Mammary epithelial cell (primary cell): ENCODE data around the gene ECD.

Source experiments
- EZH2 ChIP-seq: IDR thresholded peaks from 2 replicates; pipeline ENCODE4 v1.6.1; 2012; ENCODE audit warnings: low read length, inconsistent platforms, borderline replicate concordance
- TF ChIP-seq, protein P1 (sequence below), 2 donors: IDR thresholded peaks in 1 of 2; conservative IDR thresholded peaks in 1 of 2; 2 replicates each; pipeline ENCODE4 v1.5.1; 2011 to 2012; ENCODE audit warnings: inconsistent platforms in 2 of 2, low read length in 2 of 2, mild to moderate bottlenecking in 2 of 2, control low read depth in 1 of 2, low read depth in 1 of 2; ENCODE audit not compliant: insufficient read depth in 1 of 2; ENCODE audit errors: extremely low read depth in 1 of 2

DNA sequence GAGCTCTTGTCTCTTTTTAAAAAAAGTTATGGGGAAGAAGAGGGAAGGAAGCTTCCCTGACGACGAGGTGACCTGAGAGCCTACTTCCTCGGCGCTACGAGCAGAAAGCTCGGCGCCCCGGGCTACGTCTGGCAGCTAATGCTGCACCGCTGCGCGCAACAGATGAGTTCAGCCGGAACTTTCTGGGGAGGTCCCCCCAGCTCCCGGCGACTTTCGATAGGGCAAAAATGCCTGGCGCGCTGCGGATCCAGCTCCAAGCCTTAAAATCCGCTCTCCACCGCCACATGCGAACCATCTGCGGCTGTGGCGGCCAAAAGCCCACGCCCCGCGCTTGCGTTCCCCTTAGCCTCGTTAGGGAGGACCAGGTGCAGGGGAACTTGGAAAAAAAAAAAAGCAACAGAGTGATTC lies 71.8 kb downstream of the ECD start:
- TF ChIP-seq, protein P1, sequence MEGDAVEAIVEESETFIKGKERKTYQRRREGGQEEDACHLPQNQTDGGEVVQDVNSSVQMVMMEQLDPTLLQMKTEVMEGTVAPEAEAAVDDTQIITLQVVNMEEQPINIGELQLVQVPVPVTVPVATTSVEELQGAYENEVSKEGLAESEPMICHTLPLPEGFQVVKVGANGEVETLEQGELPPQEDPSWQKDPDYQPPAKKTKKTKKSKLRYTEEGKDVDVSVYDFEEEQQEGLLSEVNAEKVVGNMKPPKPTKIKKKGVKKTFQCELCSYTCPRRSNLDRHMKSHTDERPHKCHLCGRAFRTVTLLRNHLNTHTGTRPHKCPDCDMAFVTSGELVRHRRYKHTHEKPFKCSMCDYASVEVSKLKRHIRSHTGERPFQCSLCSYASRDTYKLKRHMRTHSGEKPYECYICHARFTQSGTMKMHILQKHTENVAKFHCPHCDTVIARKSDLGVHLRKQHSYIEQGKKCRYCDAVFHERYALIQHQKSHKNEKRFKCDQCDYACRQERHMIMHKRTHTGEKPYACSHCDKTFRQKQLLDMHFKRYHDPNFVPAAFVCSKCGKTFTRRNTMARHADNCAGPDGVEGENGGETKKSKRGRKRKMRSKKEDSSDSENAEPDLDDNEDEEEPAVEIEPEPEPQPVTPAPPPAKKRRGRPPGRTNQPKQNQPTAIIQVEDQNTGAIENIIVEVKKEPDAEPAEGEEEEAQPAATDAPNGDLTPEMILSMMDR (conservative IDR thresholded peaks at IDR 0.05 in 1 of 2, IDR thresholded peaks at IDR 0.05 in 1 of 2; ENCODE audit: extremely low read depth in 1 of 2, insufficient read depth in 1 of 2, low read depth in 1 of 2, low read length in 2 of 2), result no peak
- no peak for TF ChIP-seq EZH2
